CD4-positive, alpha-beta T cell (primary cell): ENCODE data around the gene HS3ST2. TPM values are rescaled to one million over a fixed set of nuclear protein-coding genes. Genes with fewer than 3 reads are reported as not detected.

Experiments used
- ATAC-seq: fragments of 200-7000 bp; cut with Tn5 transposase; one replicate; pipeline ENCODE4 v1.10.0; 2022; ENCODE audit warnings: mild to moderate bottlenecking; ENCODE audit not compliant: poor library complexity
- CTCF ChIA-PET: fragments of 350-600 bp; sonication (Branson Sonifier 250); formaldehyde crosslinking; loops from one replicate; lab custom pipeline; 2021; ENCODE audit warnings: antibody characterized with exemption, inconsistent platforms; lab: Charles Lee
- POLR2A ChIA-PET: fragments of 350-600 bp; sonication (Branson Sonifier 250); formaldehyde crosslinking; loops from one replicate; lab custom pipeline; 2021; ENCODE audit warnings: antibody characterized with exemption, inconsistent platforms; lab: Charles Lee
- DNase-seq, 14 experiments: peaks; one replicate each; pipeline ENCODE4 v3.0.0-alpha.2; 2013 to 2020; ENCODE audit warnings: mixed read lengths in 2 of 14
- H3K27ac ChIP-seq, 2 donors: one replicate each; pipeline versions ENCODE4 v1.5.1 to v1.7.0; 2013; ENCODE audit warnings: low read length in 2 of 2, low read depth in 1 of 2, mild to moderate bottlenecking in 1 of 2
- H3K27me3 ChIP-seq, 2 experiments: 1 replicate in 1 of 2; 2 replicates in 1 of 2; pipeline versions ENCODE4 v1.6.1 to v1.7.0; 2013; ENCODE audit warnings: low read length in 2 of 2, control low read depth in 1 of 2, mild to moderate bottlenecking in 1 of 2, moderate library complexity in 1 of 2; ENCODE audit not compliant: insufficient read depth in 2 of 2, control insufficient read depth in 1 of 2
- H3K36me3 ChIP-seq: one replicate; pipeline ENCODE4 v1.6.1; 2013; ENCODE audit warnings: low read length, control low read depth; ENCODE audit not compliant: insufficient read depth
- H3K4me1 ChIP-seq: one replicate; pipeline ENCODE4 v1.6.1; 2013; ENCODE audit warnings: low read length, control low read depth; ENCODE audit not compliant: insufficient read depth
- H3K4me3 ChIP-seq: one replicate; pipeline ENCODE4 v1.5.1; 2013; ENCODE audit warnings: mild to moderate bottlenecking, low read length, moderate library complexity
- H3K9me3 ChIP-seq, 2 experiments: 1 replicate in 1 of 2; 2 replicates in 1 of 2; pipeline versions ENCODE4 v1.6.1 to v1.7.0; 2013; ENCODE audit warnings: low read length in 2 of 2, mild to moderate bottlenecking in 2 of 2, control low read depth in 1 of 2, moderate library complexity in 1 of 2; ENCODE audit not compliant: control insufficient read depth in 1 of 2, insufficient read depth in 1 of 2
- H3K27ac Mint-ChIP-seq: one replicate; pipeline ENCODE4 v1.8.0; 2020; ENCODE audit warnings: mixed read lengths
- H3K27me3 Mint-ChIP-seq: one replicate; pipeline ENCODE4 v1.8.0; 2021; ENCODE audit warnings: mixed read lengths
- H3K36me3 Mint-ChIP-seq: one replicate; pipeline ENCODE4 v1.8.0; 2021; ENCODE audit warnings: low read depth, mixed read lengths
- H3K4me1 Mint-ChIP-seq: one replicate; pipeline ENCODE4 v1.8.0; 2021; ENCODE audit warnings: low read depth, mixed read lengths
- H3K4me3 Mint-ChIP-seq: one replicate; pipeline ENCODE4 v1.8.0; 2020; ENCODE audit warnings: mild to moderate bottlenecking, mixed read lengths
- H3K9me3 Mint-ChIP-seq: one replicate; pipeline ENCODE4 v1.8.0; 2020; ENCODE audit warnings: mixed read lengths
- CTCF ChIP-seq: fragments of 200-600 bp; IDR thresholded peaks from one replicate; pipeline ENCODE4 v1.8.0; 2022; ENCODE audit warnings: antibody characterized with exemption, mild to moderate bottlenecking
- intact Hi-C, 2 experiments: fragments of 100-400 bp; cut with DNase I in 1 of 2; cut with micrococcal nuclease in 1 of 2; formaldehyde crosslinking; loops; one replicate each; pipeline versions ENCODE4 v1.15.1 to v1.9.0; 2023 to 2025; cut with DNase I, micrococcal nuclease
- total RNA-seq, 174 experiments: library from RNA in 2 of 174; stranded (reverse) in 2 of 174; gene quantifications; one replicate each; pipeline ENCODE4 v1.2.3 and lab custom pipeline; 2021 to 2026

Gene HS3ST2
- total RNA-seq, 2 experiments from 2014 or later: not detected

GRCh38 chr16:22912654-22913053 lies 98.7 kb downstream of the HS3ST2 start:
- Histone ChIP-seq H3K36me3 (no peaks in the 10 kb centered on the region), H3K9me3 (no peaks in the 10 kb centered on the region), H3K27me3 (peaks cover 0 to 4% of the 10 kb centered on the region in 2 experiments), H3K4me1 (no peaks in the 10 kb centered on the region), H3K27ac (no peak overlapping the region), H3K4me3 (no peak overlapping the region)
- peaks cover 8% of the 10 kb centered on the region for H3K27me3 Mint-ChIP-seq
- H3K4me3 Mint-ChIP-seq: no peak overlapping the region
- H3K4me1 Mint-ChIP-seq: no peaks in the 10 kb centered on the region
- POLR2A ChIA-PET: no interaction called here
- H3K27ac Mint-ChIP-seq: no peak overlapping the region
- ATAC-seq: no peak
- no peaks in the 10 kb centered on the region for H3K9me3 Mint-ChIP-seq
- intact Hi-C loops: no loop called here
- H3K36me3 Mint-ChIP-seq: no peaks in the 10 kb centered on the region
- TF ChIP-seq CTCF: no peak
- no peak for DNase-seq
- CTCF ChIA-PET: no interaction called here

GRCh38 chr16:22915003-22915402 lies 101.0 kb downstream of the HS3ST2 start:
- ATAC-seq (no peak), DNase-seq (no peak)
- Histone ChIP-seq H3K27me3 (peaks cover 0 to 4% of the 10 kb centered on the region in 2 experiments), H3K4me1 (no peaks in the 10 kb centered on the region), H3K36me3 (no peaks in the 10 kb centered on the region), H3K4me3 (no peak overlapping the region), H3K9me3 (no peaks in the 10 kb centered on the region), H3K27ac (no peak overlapping the region)
- Mint-ChIP-seq H3K4me3 (no peak overlapping the region), H3K36me3 (no peaks in the 10 kb centered on the region), H3K27me3 (peaks cover 8% of the 10 kb centered on the region), H3K4me1 (no peaks in the 10 kb centered on the region), H3K27ac (no peak overlapping the region), H3K9me3 (no peaks in the 10 kb centered on the region)
- CTCF ChIA-PET: interaction anchor here (0.6 kb wide), 2 partner anchors 266 to 1743 kb away, joined by 3 to 5 read pairs; no protein-coding TSS in a partner anchor
- intact Hi-C loops: no loop called here
- POLR2A ChIA-PET: no interaction called here
- no peak for TF ChIP-seq CTCF

GRCh38 chr16:22923491-22923890 lies 109.5 kb downstream of the HS3ST2 start:
- CTCF ChIA-PET: no interaction called here
- DNase-seq: no peak
- POLR2A ChIA-PET: no interaction called here

More at GRCh38 chr16:22923491-22923890, 109.5 kb downstream of the HS3ST2 start:
- H3K27ac Mint-ChIP-seq: no peak overlapping the region
- H3K36me3 Mint-ChIP-seq: no peaks in the 10 kb centered on the region
- Histone ChIP-seq H3K4me1 (no peaks in the 10 kb centered on the region), H3K9me3 (no peaks in the 10 kb centered on the region), H3K36me3 (no peaks in the 10 kb centered on the region), H3K4me3 (no peak overlapping the region), H3K27me3 (peaks cover 0 to 4% of the 10 kb centered on the region in 2 experiments), H3K27ac (no peak overlapping the region)
- H3K9me3 Mint-ChIP-seq: no peaks in the 10 kb centered on the region
- intact Hi-C loops: no loop called here
- TF ChIP-seq CTCF: no peak
- H3K4me3 Mint-ChIP-seq: no peak overlapping the region
- H3K27me3 Mint-ChIP-seq: peaks cover 35% of the 10 kb centered on the region
- no peak for ATAC-seq
- no peaks in the 10 kb centered on the region for H3K4me1 Mint-ChIP-seq
